Ovary (tissue), 3 donors: ENCODE measurements around the gene TAPBP.

Experiments used
- CTCF ChIP-seq, 3 donors: fragments of 450-650 bp in 2 of 3; fragments of 200-600 bp in 1 of 3; IDR thresholded peaks; one replicate each; pipeline versions ENCODE4 v1.5.1 to v1.8.0; 2016 to 2022; ENCODE audit warnings: antibody characterized with exemption in 3 of 3, mild to moderate bottlenecking in 1 of 3
- EP300 ChIP-seq: sonication (generic); formaldehyde crosslinking; IDR thresholded peaks from one replicate; pipeline ENCODE4 v1.6.1; 2017; ENCODE audit warnings: antibody characterized with exemption
- POLR2A ChIP-seq: fragments of 450-650 bp; IDR thresholded peaks from one replicate; pipeline ENCODE4 v1.6.1; 2017; ENCODE audit warnings: antibody characterized with exemption, mild to moderate bottlenecking, moderate library complexity
- donor health status: DM: no; HTN: no; CAD: no.

- TF ChIP-seq CTCF (IDR thresholded peaks at IDR 0.05) (peak in 2 of 3 donors; percentile 10 to 17), POLR2A (peak; percentile 96), EP300 (peak; percentile 38)
Measured at GRCh38 chr6:33271468-33272274, 42.2 kb downstream of the TAPBP start, which contains the start of the genes RPS18 and VPS52.
